Measurements from ENCODE around the gene CALCA. TPM values are rescaled to one million over a fixed set of nuclear protein-coding genes. Genes with fewer than 3 reads are reported as not detected.

Gene CALCA
- total RNA-seq, 1 donor from 2014 or later: not detected

- CTCF ChIA-PET: no interaction called here
Measured at GRCh38 chr11:14981507-14981906, 9.4 kb upstream of the CALCA start.

GRCh38 chr11:14980854-14981253 lies 8.7 kb upstream of the CALCA start:
- TF ChIP-seq CTCF (IDR thresholded peaks at IDR 0.05): no peak
- Mint-ChIP-seq H3K27me3 (peaks cover 38% of the 10 kb centered on the region), H3K36me3 (ENCODE audit: low read depth) (no peaks in the 10 kb centered on the region), H3K4me1 (no peaks in the 10 kb centered on the region), H3K9me3 (no peaks in the 10 kb centered on the region), H3K27ac (no peak overlapping the region), H3K4me3 (no peak overlapping the region)
- CTCF ChIA-PET: no interaction called here
- DNase-seq (no peak), ATAC-seq (ENCODE audit: low read depth) (no peak)
- intact Hi-C loops (cut with micrococcal nuclease): no loop called here
- POLR2A ChIA-PET: no interaction called here

More at GRCh38 chr11:14981507-14981906, 9.4 kb upstream of the CALCA start:
- intact Hi-C loops (cut with micrococcal nuclease): no loop called here
- DNase-seq: no peak
- H3K36me3 Mint-ChIP-seq (ENCODE audit: low read depth): no peaks in the 10 kb centered on the region
- H3K4me1 Mint-ChIP-seq: no peaks in the 10 kb centered on the region
- no peak overlapping the region for H3K4me3 Mint-ChIP-seq
- TF ChIP-seq CTCF (IDR thresholded peaks at IDR 0.05): no peak
- no peaks in the 10 kb centered on the region for H3K9me3 Mint-ChIP-seq
- H3K27me3 Mint-ChIP-seq: peaks cover 34% of the 10 kb centered on the region
- POLR2A ChIA-PET: no interaction called here
- no peak for ATAC-seq (ENCODE audit: low read depth)
- H3K27ac Mint-ChIP-seq: no peak overlapping the region

GRCh38 chr11:14977101-14977880 lies 5.1 kb upstream of the CALCA start:
- no peak overlapping the region for H3K27ac Mint-ChIP-seq
- no peak overlapping the region for H3K4me3 Mint-ChIP-seq
- no peaks in the 10 kb centered on the region for H3K36me3 Mint-ChIP-seq (ENCODE audit: low read depth)
- ChIA-PET POLR2A (no interaction called here), CTCF (no interaction called here)
- DNase-seq: no peak
- no peaks in the 10 kb centered on the region for H3K9me3 Mint-ChIP-seq
- intact Hi-C loops (cut with micrococcal nuclease): no loop called here
- TF ChIP-seq CTCF (IDR thresholded peaks at IDR 0.05): no peak
- H3K4me1 Mint-ChIP-seq: peaks cover 26% of the 10 kb centered on the region
- no peak for ATAC-seq (ENCODE audit: low read depth)
- H3K27me3 Mint-ChIP-seq: peaks cover 56% of the 10 kb centered on the region

- ATAC-seq (ENCODE audit: low read depth) (no peak), DNase-seq (no peak)
- Mint-ChIP-seq H3K36me3 (ENCODE audit: low read depth) (no peaks in the 10 kb centered on the region), H3K27ac (no peak overlapping the region), H3K9me3 (no peaks in the 10 kb centered on the region), H3K4me3 (no peak overlapping the region), H3K27me3 (peaks cover 62% of the 10 kb centered on the region), H3K4me1 (peaks cover 30% of the 10 kb centered on the region)
- ChIA-PET POLR2A (interaction anchor here (2.0 kb wide), 1 partner anchor 83 kb away, joined by 7 read pairs; the partner anchor contains the start of gene CYP2R1), CTCF (interaction anchor here (1.2 to 4.1 kb wide), 3 partner anchors 31 to 820 kb away, joined by 3 to 23 read pairs (median 19); no protein-coding TSS in a partner anchor)
- intact Hi-C loops (cut with micrococcal nuclease): loop anchor here (1.0 to 2.0 kb wide), 2 partner anchors 67 to 100 kb away; no protein-coding TSS in a partner anchor
- TF ChIP-seq CTCF (IDR thresholded peaks at IDR 0.05): no peak
Measured at GRCh38 chr11:14975252-14975587, 3.1 kb upstream of the CALCA start.

GRCh38 chr11:14974515-14975251 lies 2.5 kb upstream of the CALCA start:
- H3K27ac Mint-ChIP-seq: no peak overlapping the region
- TF ChIP-seq CTCF (IDR thresholded peaks at IDR 0.05): no peak
- peaks cover 62% of the 10 kb centered on the region for H3K27me3 Mint-ChIP-seq
- intact Hi-C loops (cut with micrococcal nuclease): loop anchor here (1.0 to 5.0 kb wide), 6 partner anchors 32 to 1697 kb away; partner anchors contain the start of genes BMAL1 and CYP2R1
- H3K9me3 Mint-ChIP-seq: no peaks in the 10 kb centered on the region
- peaks cover 30% of the 10 kb centered on the region for H3K4me1 Mint-ChIP-seq
- ChIA-PET POLR2A (interaction anchor here (0.6 to 2.0 kb wide), 4 partner anchors 83 to 396 kb away, joined by 3 to 8 read pairs (median 6); partner anchors contain the start of gene CYP2R1), CTCF (interaction anchor here (0.9 to 4.1 kb wide), 4 partner anchors 31 to 820 kb away, joined by 3 to 23 read pairs (median 12); no protein-coding TSS in a partner anchor)
- H3K4me3 Mint-ChIP-seq: peak overlapping the region; percentile 62
- ATAC-seq (ENCODE audit: low read depth): peak; percentile 51
- DNase-seq: no peak
- no peaks in the 10 kb centered on the region for H3K36me3 Mint-ChIP-seq (ENCODE audit: low read depth)

Measured in activated B cell treated with CpG ODN at 0.5 μM for 24 hours (primary cell).